Neural progenitor cell (in vitro differentiated cells): Measurements from ENCODE around the gene ANTXR1. TPM values are rescaled to one million over a fixed set of nuclear protein-coding genes. Genes with fewer than 3 reads are reported as not detected.

Source experiments
- DNase-seq: peaks from one replicate; pipeline ENCODE4 v3.0.0-alpha.2; 2016; ENCODE audit warnings: low spot score
- H2AFZ ChIP-seq: fragments of 200-600 bp; sonication (generic); replicated peaks from 2 replicates; pipeline ENCODE4 v1.6.1; 2016; ENCODE audit warnings: antibody characterized with exemption
- H3F3A ChIP-seq: fragments of 200-600 bp; sonication (generic); 2 replicates; pipeline ENCODE4 v1.6.1; 2016; ENCODE audit warnings: antibody characterized with exemption, low read depth
- H3K27ac ChIP-seq: fragments of 200-600 bp; sonication (generic); 2 replicates; pipeline ENCODE4 v1.5.1; 2016; ENCODE audit warnings: mild to moderate bottlenecking
- H3K27me3 ChIP-seq: fragments of 200-600 bp; sonication (generic); 2 replicates; pipeline ENCODE4 v1.6.1; 2016; ENCODE audit warnings: mild to moderate bottlenecking, moderate library complexity
- H3K36me3 ChIP-seq: fragments of 200-600 bp; sonication (generic); 2 replicates; pipeline ENCODE4 v1.5.1; 2016
- H3K4me1 ChIP-seq: fragments of 200-600 bp; sonication (generic); 2 replicates; pipeline ENCODE4 v1.6.1; 2016; ENCODE audit warnings: mixed run types
- H3K4me2 ChIP-seq: fragments of 200-600 bp; sonication (generic); 2 replicates; pipeline ENCODE4 v1.6.1; 2016
- H3K4me3 ChIP-seq: fragments of 200-600 bp; sonication (generic); 2 replicates; pipeline ENCODE4 v1.5.1; 2016
- H3K79me2 ChIP-seq: fragments of 200-600 bp; sonication (generic); 2 replicates; pipeline ENCODE4 v1.6.1; 2016; ENCODE audit warnings: low read depth
- H3K9ac ChIP-seq: fragments of 200-600 bp; sonication (generic); 2 replicates; pipeline ENCODE4 v1.6.1; 2016
- H3K9me3 ChIP-seq: fragments of 200-600 bp; sonication (generic); 2 replicates; pipeline ENCODE4 v1.5.1; 2016; ENCODE audit warnings: low read depth
- H4K20me1 ChIP-seq: fragments of 200-600 bp; sonication (generic); 2 replicates; pipeline ENCODE4 v1.6.1; 2016; ENCODE audit warnings: low read depth
- H3K27ac Mint-ChIP-seq: 3 replicates; pipeline ENCODE4 v1.8.0; 2021; ENCODE audit warnings: mixed read lengths
- H3K27me3 Mint-ChIP-seq: 2 replicates; pipeline ENCODE4 v1.8.0; 2022; ENCODE audit warnings: low read depth, mild to moderate bottlenecking, inconsistent platforms, moderate library complexity, mixed read lengths; ENCODE audit not compliant: insufficient read depth
- H3K36me3 Mint-ChIP-seq: 3 replicates; pipeline ENCODE4 v1.8.0; 2021; ENCODE audit warnings: mixed read lengths
- H3K4me1 Mint-ChIP-seq: 3 replicates; pipeline ENCODE4 v1.8.0; 2021; ENCODE audit warnings: mixed read lengths
- H3K4me3 Mint-ChIP-seq: 3 replicates; pipeline ENCODE4 v1.8.0; 2021; ENCODE audit warnings: mild to moderate bottlenecking, moderate library complexity, mixed read lengths
- H3K9me3 Mint-ChIP-seq: 3 replicates; pipeline ENCODE4 v1.8.0; 2020; ENCODE audit warnings: mixed read lengths
- CTCF ChIP-seq: fragments of 200-600 bp; sonication (generic); IDR thresholded peaks from 2 replicates; pipeline ENCODE4 v1.5.1; 2017; ENCODE audit warnings: antibody characterized with exemption, mild to moderate bottlenecking
- EZH2 ChIP-seq: fragments of 200-600 bp; sonication (generic); IDR thresholded peaks from 2 replicates; pipeline ENCODE4 v1.6.1; 2017; ENCODE audit warnings: antibody characterized with exemption, mild to moderate bottlenecking, moderate library complexity
- EZH2phosphoT487 ChIP-seq: fragments of 200-600 bp; sonication (generic); IDR thresholded peaks from 2 replicates; pipeline ENCODE4 v1.6.1; 2017; ENCODE audit warnings: antibody characterized with exemption
- total RNA-seq: library from RNA; depleted of rRNA; stranded (reverse); fragments of >200 nt; gene quantifications from 2 replicates; pipeline ENCODE4 v1.2.3, GENCODE V29; 2015; ENCODE audit warnings: low replicate concordance

ANTXR1 gene
- total RNA-seq, 1 donor from 2014 or later: 6.7 TPM

- H2AFZ ChIP-seq: no peak overlapping the region
- no peak overlapping the region for H3K4me3 ChIP-seq
- H3K9me3 ChIP-seq: no peaks in the 10 kb centered on the region
- no peak overlapping the region for H3K4me2 ChIP-seq
- no peaks in the 10 kb centered on the region for H3K79me2 ChIP-seq
- H3K27ac ChIP-seq: no peak overlapping the region
- H3F3A ChIP-seq: no peaks in the 10 kb centered on the region
- no peak for DNase-seq
- no peaks in the 10 kb centered on the region for H3K27me3 Mint-ChIP-seq
- no peaks in the 10 kb centered on the region for H3K4me1 ChIP-seq
- H3K4me1 Mint-ChIP-seq: no peaks in the 10 kb centered on the region
- no peak overlapping the region for H3K9ac ChIP-seq
- H3K36me3 Mint-ChIP-seq: no peaks in the 10 kb centered on the region
- TF ChIP-seq EZH2 (no peak), CTCF (no peak), EZH2phosphoT487 (no peak)
- no peaks in the 10 kb centered on the region for H4K20me1 ChIP-seq
- no peak overlapping the region for H3K4me3 Mint-ChIP-seq
- H3K27me3 ChIP-seq: no peaks in the 10 kb centered on the region
- no peaks in the 10 kb centered on the region for H3K36me3 ChIP-seq
- H3K27ac Mint-ChIP-seq: no peak overlapping the region
- no peaks in the 10 kb centered on the region for H3K9me3 Mint-ChIP-seq
Observed at GRCh38 chr2:69292256-69292655, 279.3 kb downstream of the ANTXR1 start.

- Histone ChIP-seq H3K27me3 (no peaks in the 10 kb centered on the region), H2AFZ (no peak overlapping the region), H3K9ac (no peak overlapping the region), H3K27ac (no peak overlapping the region), H4K20me1 (no peaks in the 10 kb centered on the region), H3K79me2 (no peaks in the 10 kb centered on the region), H3K4me1 (no peaks in the 10 kb centered on the region), H3K4me3 (no peak overlapping the region), H3K9me3 (no peaks in the 10 kb centered on the region), H3F3A (no peaks in the 10 kb centered on the region), H3K36me3 (no peaks in the 10 kb centered on the region), H3K4me2 (no peak overlapping the region)
- Mint-ChIP-seq H3K27me3 (peaks cover 2% of the 10 kb centered on the region), H3K4me3 (no peak overlapping the region), H3K36me3 (no peaks in the 10 kb centered on the region), H3K4me1 (no peaks in the 10 kb centered on the region), H3K27ac (no peak overlapping the region), H3K9me3 (no peaks in the 10 kb centered on the region)
- DNase-seq: no peak
- TF ChIP-seq EZH2 (no peak), CTCF (no peak), EZH2phosphoT487 (no peak)
Observed at GRCh38 chr2:69296421-69296820, 283.4 kb downstream of the ANTXR1 start.

GRCh38 chr2:69297216-69297615 is 284.2 kb downstream of the ANTXR1 start:
- no peaks in the 10 kb centered on the region for H3K36me3 ChIP-seq
- no peaks in the 10 kb centered on the region for H3K4me1 Mint-ChIP-seq
- H3K79me2 ChIP-seq: no peaks in the 10 kb centered on the region
- no peak overlapping the region for H3K9ac ChIP-seq
- TF ChIP-seq EZH2 (no peak), CTCF (no peak), EZH2phosphoT487 (no peak)
- no peak overlapping the region for H3K4me2 ChIP-seq
- peaks cover 2% of the 10 kb centered on the region for H3K27me3 Mint-ChIP-seq
- H4K20me1 ChIP-seq: no peaks in the 10 kb centered on the region
- no peak overlapping the region for H2AFZ ChIP-seq
- H3K4me1 ChIP-seq: no peaks in the 10 kb centered on the region
- no peaks in the 10 kb centered on the region for H3F3A ChIP-seq
- H3K4me3 Mint-ChIP-seq: no peak overlapping the region
- no peak overlapping the region for H3K4me3 ChIP-seq
- H3K27ac ChIP-seq: no peak overlapping the region
- DNase-seq: no peak
- H3K27ac Mint-ChIP-seq: no peak overlapping the region
- no peaks in the 10 kb centered on the region for H3K9me3 ChIP-seq
- H3K27me3 ChIP-seq: no peaks in the 10 kb centered on the region
- no peaks in the 10 kb centered on the region for H3K36me3 Mint-ChIP-seq
- no peaks in the 10 kb centered on the region for H3K9me3 Mint-ChIP-seq
